Tibial nerve (tissue), 4 donors: ENCODE data around the gene CDH4. TPM values are rescaled to one million over a fixed set of nuclear protein-coding genes. Genes with fewer than 3 reads are reported as not detected.
A peak's percentile ranks its signal among the peaks of the same experiment; 100 is the strongest.

Source experiments
- DNase-seq, 2 donors: peaks; one replicate each; pipeline ENCODE4 v3.0.0-alpha.2; 2019; ENCODE audit warnings: low spot score in 2 of 2
- H3K27ac ChIP-seq, 4 donors: fragments of 200-600 bp; sonication (generic) in 3 of 4; one replicate each; pipeline ENCODE4 v1.5.1; 2017 to 2019; ENCODE audit warnings: mild to moderate bottlenecking in 1 of 4
- H3K27me3 ChIP-seq, 2 donors: fragments of 200-600 bp; sonication (generic) in 1 of 2; one replicate each; pipeline versions ENCODE4 v1.5.1 to v1.6.0; 2017 to 2019
- H3K36me3 ChIP-seq, 3 donors: fragments of 200-600 bp; sonication (generic); one replicate each; pipeline ENCODE4 v1.5.1; 2018 to 2019
- H3K4me1 ChIP-seq, 4 donors: fragments of 200-600 bp; sonication (generic) in 3 of 4; one replicate each; pipeline ENCODE4 v1.5.1; 2017 to 2019
- H3K4me3 ChIP-seq, 4 donors: fragments of 200-600 bp; sonication (generic) in 3 of 4; one replicate each; pipeline ENCODE4 v1.5.1; 2017 to 2019; ENCODE audit warnings: mild to moderate bottlenecking in 1 of 4, moderate library complexity in 1 of 4
- H3K9me3 ChIP-seq, 4 donors: fragments of 200-600 bp; sonication (generic) in 3 of 4; one replicate each; pipeline ENCODE4 v1.5.1; 2017 to 2019
- CTCF ChIP-seq, 5 experiments: fragments of 200-600 bp in 3 of 5; fragments of 450-650 bp in 2 of 5; sonication (generic) in 3 of 5; IDR thresholded peaks; one replicate each; pipeline ENCODE4 v1.5.1; 2016 to 2019; ENCODE audit warnings: antibody characterized with exemption in 5 of 5, mild to moderate bottlenecking in 3 of 5, moderate library complexity in 2 of 5
- EP300 ChIP-seq, 2 donors: sonication (generic); formaldehyde crosslinking; IDR thresholded peaks; one replicate each; pipeline ENCODE4 v1.6.1; 2017; ENCODE audit warnings: antibody characterized with exemption in 2 of 2, mild to moderate bottlenecking in 1 of 2
- POLR2A ChIP-seq, 2 donors: fragments of 450-650 bp; IDR thresholded peaks; one replicate each; pipeline ENCODE4 v1.6.1; 2017; ENCODE audit warnings: antibody characterized with exemption in 2 of 2, mild to moderate bottlenecking in 2 of 2, moderate library complexity in 2 of 2
- WGBS, 2 donors: methylation state at CpG; one replicate each; pipeline ENCODE4 v1.1.5; 2018; 5-methylcytosine and 5-hydroxymethylcytosine counted together
- total RNA-seq, 4 donors: library from RNA; depleted of rRNA; stranded (reverse); fragments of >200 nt; gene quantifications; one replicate each; pipeline ENCODE4 v1.1.0, GENCODE V29; 2016

Gene CDH4
- total RNA-seq, 4 donors from 2014 or later: 0.78 to 2.3 (median 1.0) TPM

DNA sequence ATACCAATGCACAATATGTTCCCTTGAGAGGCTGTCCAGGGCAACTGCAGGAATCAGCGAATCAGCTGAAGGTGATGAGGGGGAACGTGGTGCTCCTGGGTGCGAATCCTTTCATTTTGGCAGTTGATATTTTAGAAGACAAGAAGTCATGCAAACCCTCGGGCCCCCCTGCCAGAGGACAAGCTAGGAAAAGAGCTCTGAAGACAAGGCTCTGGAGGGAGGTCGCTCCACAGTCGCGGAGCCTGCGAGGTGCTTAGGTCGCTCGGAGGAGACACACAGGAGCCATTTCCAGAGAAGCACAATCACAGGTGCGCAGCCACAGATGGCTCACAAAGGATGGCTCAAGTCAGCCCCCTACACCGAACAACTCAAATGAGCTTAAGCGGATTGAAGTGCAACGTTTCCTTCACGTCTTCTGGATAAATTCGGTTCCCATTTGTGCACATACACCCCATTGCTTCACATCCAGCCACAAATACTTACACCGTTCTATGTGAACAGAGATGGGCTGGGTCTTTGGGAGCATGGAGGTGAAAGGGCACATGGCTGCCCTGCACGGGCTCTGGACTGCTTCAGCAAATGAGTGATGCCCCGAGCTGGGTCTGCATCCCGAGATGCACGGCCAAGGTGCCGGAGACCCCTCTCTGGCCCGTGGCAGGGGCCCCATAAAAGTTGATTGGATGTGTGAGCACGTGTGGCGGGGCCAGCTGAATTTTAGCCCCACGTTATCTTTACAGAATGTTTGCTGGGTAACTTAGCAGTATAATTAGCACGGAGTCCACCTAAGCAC, 527.3 kb downstream of the CDH4 start:
- Histone ChIP-seq H3K27ac (no peak overlapping the region), H3K4me1 (no peaks in the 10 kb centered on the region), H3K4me3 (no peak overlapping the region), H3K9me3 (peaks cover 0 to 26% (median 6%) of the 10 kb centered on the region in 4 donors), H3K36me3 (no peaks in the 10 kb centered on the region), H3K27me3 (no peaks in the 10 kb centered on the region)
- no peak for DNase-seq
- WGBS, 2 donors: 83 to 89% methylated on average over 27 of the region's 27 CpGs
- TF ChIP-seq POLR2A (IDR thresholded peaks at IDR 0.05) (no peak), CTCF (IDR thresholded peaks at IDR 0.05) (no peak), EP300 (IDR thresholded peaks at IDR 0.05) (no peak)

DNA sequence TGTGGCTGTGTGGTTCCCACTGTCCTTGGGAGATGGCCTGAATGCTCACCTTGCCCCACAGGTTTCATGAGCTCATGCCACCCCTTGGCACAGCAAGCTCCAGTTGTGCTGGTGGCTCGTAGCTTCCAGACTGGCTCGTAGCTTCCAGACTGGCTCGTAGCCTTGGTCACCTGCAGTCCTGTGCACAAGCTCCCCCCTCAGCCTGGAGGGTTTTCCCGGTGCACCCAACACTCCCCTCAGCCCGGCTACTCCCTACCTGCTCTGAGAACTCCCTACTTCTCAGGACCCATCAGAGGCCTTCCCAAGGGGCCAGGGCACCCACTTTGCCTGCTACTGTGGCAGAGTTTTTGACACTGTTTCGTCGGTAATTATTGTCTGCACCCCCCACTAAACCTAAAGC, 528.0 kb downstream of the CDH4 start:
- no peaks in the 10 kb centered on the region for H3K27me3 ChIP-seq
- no peak for TF ChIP-seq POLR2A (IDR thresholded peaks at IDR 0.05)
- no peak for TF ChIP-seq CTCF (IDR thresholded peaks at IDR 0.05)
- no peak for TF ChIP-seq EP300 (IDR thresholded peaks at IDR 0.05)
- H3K27ac ChIP-seq: no peak overlapping the region
- no peaks in the 10 kb centered on the region for H3K36me3 ChIP-seq
- no peaks in the 10 kb centered on the region for H3K4me1 ChIP-seq
- H3K9me3 ChIP-seq: peaks cover 0 to 26% (median 6%) of the 10 kb centered on the region in 4 donors
- no peak overlapping the region for H3K4me3 ChIP-seq
- WGBS, 2 donors: 85 to 89% methylated on average over 7 of the region's 7 CpGs
- no peak for DNase-seq

DNA sequence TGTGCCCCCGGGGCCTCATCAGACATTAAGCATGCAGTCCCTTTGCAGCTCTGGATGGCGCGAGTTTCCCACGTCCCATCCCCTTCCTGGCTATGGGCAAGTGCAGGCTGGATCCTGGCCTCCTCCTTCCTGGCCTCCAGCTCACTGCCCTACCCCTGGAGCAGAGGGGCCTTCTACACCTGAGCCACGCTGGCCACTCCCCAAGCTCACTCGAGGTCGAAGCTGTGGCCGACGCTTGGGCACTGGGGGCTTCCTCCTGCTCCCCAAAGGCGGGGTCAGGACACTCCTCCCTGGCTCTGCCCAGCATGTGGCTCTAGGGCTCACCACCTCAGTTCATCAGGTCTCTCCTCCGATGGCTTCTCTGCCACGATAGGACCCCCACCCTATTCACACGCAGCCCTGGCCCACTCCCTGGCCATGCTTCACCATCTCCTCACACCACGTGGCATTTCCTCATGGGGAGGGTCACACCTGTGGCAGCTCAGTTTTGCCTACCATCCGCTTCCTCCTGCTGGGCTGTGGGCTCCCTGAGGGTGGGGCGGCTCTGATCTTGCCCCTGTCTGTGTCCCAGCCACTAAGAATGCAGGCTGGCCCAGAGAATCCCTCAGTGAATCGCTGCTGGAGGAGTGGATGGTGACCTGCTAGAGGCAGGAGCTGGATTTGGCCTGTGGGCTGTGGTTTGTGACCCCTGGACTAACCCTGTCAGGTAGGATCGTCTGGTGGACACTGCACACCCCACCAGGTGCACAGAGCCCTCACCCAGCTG, 532.9 kb downstream of the CDH4 start:
- Histone ChIP-seq H3K27me3 (no peaks in the 10 kb centered on the region), H3K27ac (peak overlapping the region in 1 of 4 donors; percentile 73), H3K4me1 (peaks cover 0 to 7% (median 0%) of the 10 kb centered on the region in 4 donors), H3K36me3 (no peaks in the 10 kb centered on the region), H3K9me3 (peaks cover 0 to 24% (median 6%) of the 10 kb centered on the region in 4 donors), H3K4me3 (no peak overlapping the region)
- DNase-seq: no peak
- TF ChIP-seq EP300 (IDR thresholded peaks at IDR 0.05) (no peak), POLR2A (IDR thresholded peaks at IDR 0.05) (no peak), CTCF (IDR thresholded peaks at IDR 0.05) (no peak)
- WGBS, 2 donors: 88 to 90% methylated on average over 18 of the region's 18 CpGs

DNA sequence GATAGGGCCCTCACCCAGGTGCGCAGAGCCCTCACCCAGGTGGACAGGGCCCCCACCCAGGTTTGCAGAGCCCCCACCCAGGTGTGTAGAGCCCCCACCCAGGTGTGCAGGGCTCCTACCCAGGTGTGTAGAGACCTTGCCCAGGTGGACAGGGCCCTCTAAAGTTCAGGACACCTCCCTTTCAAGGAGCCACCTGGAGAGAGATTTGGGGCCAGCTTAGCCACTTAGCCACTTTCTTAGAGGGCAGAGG, 533.4 kb downstream of the CDH4 start:
- Histone ChIP-seq H3K9me3 (peaks cover 0 to 20% (median 6%) of the 10 kb centered on the region in 4 donors), H3K27me3 (no peaks in the 10 kb centered on the region), H3K4me3 (no peak overlapping the region), H3K4me1 (peaks cover 0 to 7% (median 0%) of the 10 kb centered on the region in 4 donors), H3K36me3 (no peaks in the 10 kb centered on the region), H3K27ac (peak overlapping the region in 1 of 4 donors; percentile 73)
- 71 to 100% methylated on average over 1 of the region's 1 CpG for WGBS, 2 donors
- no peak for DNase-seq
- TF ChIP-seq CTCF (IDR thresholded peaks at IDR 0.05): no peak
- TF ChIP-seq EP300 (IDR thresholded peaks at IDR 0.05): no peak
- no peak for TF ChIP-seq POLR2A (IDR thresholded peaks at IDR 0.05)

GRCh38 chr20:61786230-61786629, 534.2 kb downstream of the CDH4 start:
- H3K27me3 ChIP-seq: no peaks in the 10 kb centered on the region
- peak overlapping the region in 1 of 4 donors; percentile 5 for H3K4me3 ChIP-seq
- H3K9me3 ChIP-seq: peaks cover 0 to 13% (median 6%) of the 10 kb centered on the region in 4 donors
- H3K4me1 ChIP-seq: peaks cover 0 to 7% (median 0%) of the 10 kb centered on the region in 4 donors
- no peaks in the 10 kb centered on the region for H3K36me3 ChIP-seq
- 50 to 51% methylated on average over 11 to 14 of the region's 14 CpGs for WGBS, 2 donors
- H3K27ac ChIP-seq: peak overlapping the region in 2 of 4 donors; percentile 56 to 73
- no peak for DNase-seq
- TF ChIP-seq CTCF (IDR thresholded peaks at IDR 0.05): no peak
- TF ChIP-seq EP300 (IDR thresholded peaks at IDR 0.05): peak in 1 of 2 donors; percentile 20
- no peak for TF ChIP-seq POLR2A (IDR thresholded peaks at IDR 0.05)
